Mesodermal cell (in vitro differentiated cells): ENCODE measurements around the gene THRA.

Source experiments
- H3K27ac ChIP-seq: 2 replicates; pipeline ENCODE4 v1.7.0; 2013; ENCODE audit warnings: mild to moderate bottlenecking, low read depth, low read length, moderate library complexity; ENCODE audit not compliant: severe bottlenecking
- H3K36me3 ChIP-seq: 2 replicates; pipeline ENCODE4 v1.7.1; 2013; ENCODE audit warnings: mild to moderate bottlenecking, low read length, moderate library complexity; ENCODE audit not compliant: control insufficient read depth, insufficient read depth
- H3K4me1 ChIP-seq: one replicate; pipeline ENCODE4 v1.7.1; 2013; ENCODE audit warnings: mild to moderate bottlenecking, low read length; ENCODE audit not compliant: insufficient read depth, control insufficient read depth, poor library complexity, severe bottlenecking
- H3K4me3 ChIP-seq: 2 replicates; pipeline ENCODE4 v1.7.0; 2013; ENCODE audit warnings: low read length, control low read depth, mild to moderate bottlenecking; ENCODE audit not compliant: insufficient read depth, poor library complexity, severe bottlenecking; ENCODE audit errors: extremely low read depth
- H3K9me3 ChIP-seq: 2 replicates; pipeline ENCODE4 v1.7.1; 2013; ENCODE audit warnings: mild to moderate bottlenecking, low read length, moderate library complexity; ENCODE audit not compliant: control insufficient read depth
- WGBS, 2 experiments: methylation state at CpG; one replicate each; pipeline ENCODE4 v1.1.5; 2013; ENCODE audit warnings: missing lambda C conversion rate in 2 of 2; ENCODE audit not compliant: insufficient coverage in 2 of 2; 5-methylcytosine and 5-hydroxymethylcytosine counted together

THRA gene

GRCh38 chr17:40112718-40113109 is 49.9 kb downstream of the THRA start:
- 93 to 100% methylated on average over 2 of the region's 4 CpGs for WGBS, 2 experiments
- H3K4me3 ChIP-seq, result no peak overlapping the region
- peak overlapping the region; percentile 98 for H3K27ac ChIP-seq
- no peaks in the 10 kb centered on the region for H3K36me3 ChIP-seq
- H3K4me1 ChIP-seq, result peaks cover 45% of the 10 kb centered on the region
- no peaks in the 10 kb centered on the region for H3K9me3 ChIP-seq

GRCh38 chr17:40113110-40113906 is 50.5 kb downstream of the THRA start:
- 2 to 3% methylated on average over 15 to 16 of the region's 17 CpGs for WGBS, 2 experiments
- peak overlapping the region; percentile 98 for H3K27ac ChIP-seq
- peaks cover 39% of the 10 kb centered on the region for H3K4me1 ChIP-seq
- H3K36me3 ChIP-seq, result no peaks in the 10 kb centered on the region
- peak overlapping the region; percentile 20 for H3K4me3 ChIP-seq
- no peaks in the 10 kb centered on the region for H3K9me3 ChIP-seq

GRCh38 chr17:40113907-40114245 is 51.1 kb downstream of the THRA start:
- WGBS, 2 experiments, result 55 to 65% methylated on average over 3 of the region's 5 CpGs
- Histone ChIP-seq H3K27ac (peak overlapping the region; percentile 98), H3K9me3 (no peaks in the 10 kb centered on the region), H3K4me3 (peak overlapping the region; percentile 20), H3K4me1 (peaks cover 38% of the 10 kb centered on the region), H3K36me3 (no peaks in the 10 kb centered on the region)

GRCh38 chr17:40115101-40115436 is 52.3 kb downstream of the THRA start:
- no peaks in the 10 kb centered on the region for H3K36me3 ChIP-seq
- peaks cover 33% of the 10 kb centered on the region for H3K4me1 ChIP-seq
- H3K4me3 ChIP-seq, result no peak overlapping the region
- peak overlapping the region; percentile 98 for H3K27ac ChIP-seq
- H3K9me3 ChIP-seq, result no peaks in the 10 kb centered on the region
- 82 to 89% methylated on average over 1 to 2 of the region's 2 CpGs for WGBS, 2 experiments

GRCh38 chr17:40121181-40122135 is 58.7 kb downstream of the THRA start, which contains the start of gene MSL1:
MSL1 (plus strand) TSS chr17:40121971; CDS start chr17:40122613, 642 bp downstream.
- peak within 1 kb of the TSS; percentile 98 for H3K4me3 ChIP-seq
- peak within 1 kb of the TSS; percentile 84 for H3K27ac ChIP-seq
- H3K4me1 ChIP-seq, result peaks cover 7% of the 10 kb centered on the region
- H3K9me3 ChIP-seq, result no peaks in the 10 kb centered on the region
- 0% methylated on average over 27 to 32 of the region's 82 CpGs for WGBS, 2 experiments
- peaks cover 13% of the 10 kb centered on the region for H3K36me3 ChIP-seq

- Histone ChIP-seq H3K36me3 (peaks cover 22% of the 10 kb centered on the region), H3K4me1 (peaks cover 7% of the 10 kb centered on the region), H3K9me3 (no peaks in the 10 kb centered on the region), H3K4me3 (peak overlapping the region; percentile 98), H3K27ac (peak overlapping the region; percentile 84)
- 0% methylated on average over 53 to 68 of the region's 97 CpGs for WGBS, 2 experiments
These were observed 59.6 kb downstream of the THRA start for GRCh38 chr17:40122136-40122998.

GRCh38 chr17:40122999-40123810 is 60.4 kb downstream of the THRA start:
- Histone ChIP-seq H3K4me3 (peak overlapping the region; percentile 98), H3K27ac (peak overlapping the region; percentile 52), H3K9me3 (no peaks in the 10 kb centered on the region), H3K4me1 (peaks cover 7% of the 10 kb centered on the region), H3K36me3 (peaks cover 31% of the 10 kb centered on the region)
- WGBS, 2 experiments, result 0 to 1% methylated on average over 20 to 32 of the region's 43 CpGs

GRCh38 chr17:40123811-40124114 is 61.0 kb downstream of the THRA start:
- Histone ChIP-seq H3K27ac (no peak overlapping the region), H3K36me3 (peaks cover 36% of the 10 kb centered on the region), H3K4me3 (peak overlapping the region; percentile 98), H3K4me1 (peaks cover 7% of the 10 kb centered on the region), H3K9me3 (no peaks in the 10 kb centered on the region)
- WGBS, 2 experiments, result no CpG with 5 or more reads among the region's 2 CpGs

GRCh38 chr17:40124279-40125141 is 61.7 kb downstream of the THRA start:
- Histone ChIP-seq H3K9me3 (no peaks in the 10 kb centered on the region), H3K4me1 (peaks cover 7% of the 10 kb centered on the region), H3K27ac (no peak overlapping the region), H3K4me3 (peak overlapping the region; percentile 98), H3K36me3 (peaks cover 44% of the 10 kb centered on the region)
- WGBS, 2 experiments, result 0 to 3% methylated on average over 2 to 3 of the region's 9 CpGs
